ENCODE data around the gene TP63.

The TP63 gene

DNA sequence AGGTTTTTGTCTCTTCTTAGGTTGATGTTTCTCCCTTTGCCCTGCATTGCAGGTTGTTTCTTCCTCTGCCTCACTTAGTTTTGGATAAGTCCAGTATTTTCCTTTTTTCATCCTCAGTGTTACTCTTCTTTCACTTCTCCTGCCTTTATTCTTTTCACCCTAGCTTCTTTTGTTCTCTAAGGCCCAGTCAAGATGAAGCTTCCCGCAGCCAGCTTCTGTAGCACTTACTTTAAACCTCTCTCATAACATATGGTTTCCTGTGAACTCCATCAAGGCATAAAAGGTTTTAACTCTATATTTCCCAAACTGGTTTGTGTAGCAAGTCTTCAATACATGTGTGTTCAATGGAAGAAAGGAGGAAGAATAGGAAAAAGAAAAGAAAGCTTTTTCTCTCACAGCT, 54.1 kb downstream of the TP63 start:
- no peak for DNase-seq

DNA sequence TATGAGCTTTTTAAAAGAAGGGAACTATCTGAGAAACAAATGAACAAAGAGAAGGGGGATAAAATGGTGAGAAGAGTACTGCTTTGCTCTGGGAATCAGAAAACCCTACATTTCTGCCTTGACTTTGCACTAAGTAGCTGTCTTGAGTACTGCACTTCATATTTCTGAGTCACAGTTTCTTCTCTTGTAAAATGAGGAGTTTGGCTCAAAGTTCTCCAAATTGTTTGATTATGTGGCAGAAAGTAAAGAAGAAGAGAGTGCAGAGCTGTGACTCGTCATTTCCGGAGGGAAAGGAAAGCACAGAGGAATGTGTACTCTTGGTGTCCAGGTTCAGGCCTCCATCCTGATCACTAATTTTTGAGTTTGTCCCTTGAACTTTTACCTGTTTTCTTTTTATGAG, 54.7 kb downstream of the TP63 start:
- DNase-seq: no peak

DNA sequence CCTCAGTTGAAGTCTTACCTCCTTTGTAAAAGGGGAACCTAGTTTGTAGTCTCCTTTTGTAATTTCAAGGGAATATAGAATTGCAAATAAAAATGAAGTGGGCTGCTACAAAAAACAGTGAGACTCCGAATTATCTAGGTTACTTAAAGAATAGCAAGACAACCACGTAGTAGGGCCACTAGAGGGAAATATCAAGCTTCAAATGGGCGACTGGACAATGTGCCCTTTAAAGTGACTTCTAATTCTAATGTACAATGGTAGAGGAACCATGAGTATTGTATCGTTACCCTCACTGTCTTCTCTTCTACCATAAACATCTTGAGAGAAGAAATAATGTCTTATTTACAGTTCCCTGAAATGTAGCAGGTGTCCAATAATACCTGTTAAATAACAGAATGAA, 56.3 kb downstream of the TP63 start:
- DNase-seq: peak; percentile 49

- peak; percentile 54 for DNase-seq
Measured at GRCh38 chr3:189688262-189688661, 57.1 kb downstream of the TP63 start.

GRCh38 chr3:189689625-189690024, 58.4 kb downstream of the TP63 start:
- no peak for DNase-seq

GRCh38 chr3:189690237-189690636, 59.0 kb downstream of the TP63 start:
- no peak for DNase-seq

DNA sequence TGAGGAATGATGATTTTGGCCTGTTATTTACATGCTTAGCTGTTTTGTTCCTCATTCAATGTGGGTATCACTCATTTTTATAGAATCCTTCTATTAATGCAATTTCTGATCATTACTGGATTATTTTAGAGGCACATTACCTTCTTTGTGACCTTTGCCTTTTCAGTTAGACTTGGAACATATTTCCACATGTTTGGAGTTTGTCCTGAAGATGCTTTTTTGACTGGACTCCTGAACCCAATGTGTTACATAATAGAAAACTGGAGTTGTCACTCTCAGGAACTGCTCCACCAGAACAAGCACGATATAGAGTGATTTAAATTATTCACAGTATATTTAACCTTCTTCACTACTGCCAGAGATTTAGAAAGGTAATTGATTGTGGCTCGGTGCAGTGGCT, 59.5 kb downstream of the TP63 start:
- no peak for DNase-seq

- no peak for DNase-seq
Measured at GRCh38 chr3:189695400-189695799, 64.2 kb downstream of the TP63 start.

GRCh38 chr3:189698811-189699210, 67.6 kb downstream of the TP63 start:
- DNase-seq: no peak

GRCh38 chr3:189699885-189700284, 68.7 kb downstream of the TP63 start:
- DNase-seq: no peak

DNA sequence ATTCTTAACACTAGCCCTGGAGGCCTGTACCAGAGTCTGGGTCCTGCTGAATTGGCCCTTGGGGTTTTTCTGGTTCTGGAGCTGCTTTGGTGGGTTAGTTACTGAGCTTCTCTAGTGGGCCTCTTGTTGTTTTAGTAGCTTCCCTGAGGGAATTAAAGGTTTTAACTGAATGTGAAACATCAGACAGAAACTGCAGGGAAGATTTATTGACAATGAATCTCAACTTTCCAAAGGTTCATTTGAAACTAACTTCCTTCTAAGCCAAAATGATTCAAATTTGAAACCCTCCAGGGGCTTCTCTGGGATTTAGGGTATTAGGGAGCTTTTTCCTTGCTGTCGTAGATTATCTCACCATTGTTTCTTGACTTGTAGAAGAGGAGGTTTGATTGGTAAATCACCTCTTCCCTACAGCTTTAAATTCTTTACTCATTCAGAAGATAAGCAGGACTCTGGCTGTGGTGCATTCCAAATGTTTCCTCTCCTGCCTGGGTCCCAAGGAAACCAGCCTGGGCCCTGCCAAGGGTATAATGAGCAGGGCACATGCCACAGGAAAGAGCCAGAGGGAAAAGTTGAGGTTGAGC, 71.0 kb downstream of the TP63 start:
- no peak for DNase-seq

DNA sequence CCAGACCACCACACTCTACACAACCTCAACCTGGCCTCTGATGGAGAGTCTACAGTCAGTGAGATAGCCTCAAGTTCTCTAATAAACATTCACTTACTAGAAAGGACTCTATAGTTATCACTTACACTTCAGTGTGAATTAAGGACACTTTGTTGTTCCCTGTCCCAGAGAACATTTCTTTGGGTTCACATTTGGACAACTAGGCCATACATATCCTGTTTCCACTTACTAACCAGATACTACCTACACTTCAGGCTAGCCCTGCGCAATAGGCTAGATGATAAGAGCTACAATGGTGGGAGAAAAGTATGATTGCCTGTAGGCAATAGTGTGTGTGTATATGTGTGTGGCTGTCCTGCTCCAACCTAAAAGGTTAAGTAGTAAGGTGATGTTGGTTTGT, 72.7 kb downstream of the TP63 start:
- DNase-seq: no peak

GRCh38 chr3:189708375-189708774, 77.2 kb downstream of the TP63 start:
- no peak for DNase-seq

- DNase-seq: peak; percentile 19
Measured at GRCh38 chr3:189710620-189711402, 79.6 kb downstream of the TP63 start.

DNA sequence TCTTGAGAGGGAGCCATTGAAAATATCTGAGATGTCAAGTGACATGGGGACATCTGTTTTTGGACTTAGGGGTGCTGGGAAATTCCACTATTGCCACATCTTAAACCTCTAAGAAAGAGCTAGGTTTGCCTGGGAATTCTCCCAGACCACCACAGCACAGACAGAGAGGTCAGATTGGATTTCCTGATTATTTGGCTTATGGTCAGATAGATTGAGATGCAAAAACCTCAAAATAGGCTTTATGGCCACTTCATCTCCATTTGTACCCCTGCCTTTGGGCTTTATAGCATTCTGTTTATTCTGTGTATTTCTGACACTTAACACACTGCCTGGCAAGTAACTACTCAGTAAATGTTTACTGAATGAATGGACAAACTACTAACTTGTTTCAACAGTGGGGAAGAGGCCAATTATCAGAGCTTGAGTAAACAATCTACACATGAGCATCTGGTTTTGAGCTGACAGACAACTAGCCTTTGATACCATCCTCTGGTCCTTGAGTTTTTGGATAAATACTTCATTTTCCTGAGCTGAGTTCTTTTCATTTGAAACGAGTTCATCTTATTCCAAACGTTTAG, 81.8 kb downstream of the TP63 start:
- DNase-seq: peak; percentile 99

DNA sequence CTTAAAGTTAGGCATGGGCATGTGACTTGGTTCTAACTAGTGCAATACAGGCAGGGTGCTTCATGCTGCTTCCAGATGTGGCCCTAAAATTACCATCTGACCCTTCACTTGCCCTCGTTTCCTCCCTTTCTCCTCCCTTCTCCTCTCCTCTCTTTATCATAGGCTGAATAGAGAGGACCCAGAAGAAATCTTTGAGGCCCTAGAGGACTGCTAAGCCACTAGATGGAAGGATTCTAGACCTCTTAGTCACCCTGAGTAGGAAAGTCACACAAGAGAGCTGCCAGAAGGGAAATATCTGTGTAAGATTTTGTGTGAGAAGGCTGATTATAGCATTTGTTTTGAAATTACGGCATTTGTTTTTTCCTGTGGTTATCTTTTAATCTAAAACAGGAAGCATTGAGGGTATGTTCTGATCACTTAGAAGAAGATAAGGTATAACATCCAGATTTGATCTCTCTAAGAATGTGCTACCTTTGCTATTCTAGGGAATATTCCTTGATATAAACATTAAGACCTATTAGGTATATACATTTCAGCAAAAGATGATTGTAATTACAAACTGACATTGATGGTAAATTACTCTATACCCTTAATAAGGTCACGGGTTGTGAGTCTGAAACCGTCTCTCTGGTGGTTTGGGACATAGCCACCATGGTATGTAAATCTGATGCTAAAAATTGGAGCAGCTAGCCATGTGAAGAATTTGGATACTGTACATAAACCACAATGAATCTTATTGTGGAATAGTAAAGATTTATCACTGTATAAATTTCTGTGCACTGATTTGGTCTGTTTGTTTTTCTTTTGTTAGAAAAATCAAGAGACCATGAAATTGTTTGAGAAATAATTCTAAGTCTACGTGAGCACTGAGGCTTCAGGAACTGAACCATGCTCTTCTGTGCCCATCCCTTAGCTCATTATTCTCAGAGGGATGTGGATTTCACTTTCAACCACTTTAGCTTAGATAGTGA, 84.1 kb downstream of the TP63 start:
- DNase-seq: no peak

DNA sequence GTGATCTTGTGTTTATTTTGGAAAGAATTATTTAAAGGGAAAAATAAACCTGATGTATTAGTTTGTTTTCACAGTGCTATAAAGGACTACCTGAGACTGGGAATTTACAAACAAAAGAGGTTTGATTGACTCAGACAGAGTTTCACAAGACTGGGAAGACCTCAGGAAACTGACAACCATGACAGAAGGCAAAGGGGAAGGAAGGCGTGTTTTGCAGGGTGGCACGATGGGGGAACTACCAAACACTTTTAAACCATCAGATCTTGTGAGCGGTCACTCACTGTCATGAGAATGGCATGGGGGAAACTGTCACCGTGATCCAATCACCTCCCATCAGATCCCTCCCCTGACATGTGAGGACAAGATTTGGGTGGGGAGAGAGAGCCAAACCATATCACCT, 87.0 kb downstream of the TP63 start:
- DNase-seq: no peak

DNA sequence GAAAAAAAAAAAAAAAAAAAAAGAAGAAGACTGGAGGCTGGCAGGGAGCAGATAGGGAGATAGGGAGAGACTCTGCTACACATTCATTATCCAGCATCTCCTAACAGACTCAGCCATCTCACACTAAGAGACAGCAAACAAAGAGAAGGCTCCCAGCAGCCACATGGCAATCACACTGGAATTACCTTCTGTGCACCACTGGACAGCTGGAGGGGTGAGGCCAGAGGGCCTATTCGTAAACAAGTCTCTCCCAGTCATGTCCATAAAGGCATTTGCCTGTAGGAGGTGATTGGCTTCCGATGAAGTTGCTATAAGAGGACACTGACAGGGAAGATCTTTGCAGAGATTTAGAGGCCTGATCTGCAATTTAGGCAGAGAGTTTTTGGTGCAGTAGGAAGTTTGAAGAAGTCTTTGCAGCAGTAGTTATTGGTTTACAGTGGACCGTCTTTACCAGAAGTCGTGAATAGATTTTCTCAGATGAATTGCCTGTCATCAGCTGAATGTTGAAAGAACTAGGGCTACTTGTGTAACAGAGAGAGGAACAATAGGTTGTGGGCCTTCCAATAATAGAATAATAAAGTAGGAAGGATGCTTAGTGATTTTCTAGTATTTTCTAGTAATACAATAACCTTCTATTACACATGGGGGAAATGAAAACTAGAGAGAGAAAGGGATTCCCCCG, 89.7 kb downstream of the TP63 start:
- peak; percentile 98 for DNase-seq

- DNase-seq: peak; percentile 29
Measured at GRCh38 chr3:189721873-189722665, 90.9 kb downstream of the TP63 start.

GRCh38 chr3:189724356-189724755, 93.2 kb downstream of the TP63 start:
- peak; percentile 79 for DNase-seq

DNA sequence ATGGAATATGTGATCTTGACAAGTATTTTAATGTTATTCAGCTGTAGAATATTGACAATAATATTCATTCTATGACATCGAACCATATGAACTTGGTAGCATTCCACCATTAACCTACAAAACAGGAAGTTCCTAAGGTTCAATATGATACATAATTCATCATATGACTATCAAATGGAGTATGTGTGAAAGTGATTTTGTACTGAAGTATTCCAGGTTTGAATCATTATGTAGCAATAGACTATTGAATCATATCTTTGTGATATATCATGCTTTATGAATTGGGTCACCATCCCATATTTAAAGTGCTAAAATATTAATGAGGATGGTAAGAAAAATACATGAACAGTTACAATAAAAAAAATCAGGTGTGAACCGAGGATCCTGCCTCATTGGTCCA, 95.1 kb downstream of the TP63 start:
- no peak for DNase-seq

- no peak for DNase-seq
Measured at GRCh38 chr3:189727158-189727557, 96.0 kb downstream of the TP63 start.

All from NCI-H146 (cell line).